ENCODE data around the gene SURF4.

DNA sequence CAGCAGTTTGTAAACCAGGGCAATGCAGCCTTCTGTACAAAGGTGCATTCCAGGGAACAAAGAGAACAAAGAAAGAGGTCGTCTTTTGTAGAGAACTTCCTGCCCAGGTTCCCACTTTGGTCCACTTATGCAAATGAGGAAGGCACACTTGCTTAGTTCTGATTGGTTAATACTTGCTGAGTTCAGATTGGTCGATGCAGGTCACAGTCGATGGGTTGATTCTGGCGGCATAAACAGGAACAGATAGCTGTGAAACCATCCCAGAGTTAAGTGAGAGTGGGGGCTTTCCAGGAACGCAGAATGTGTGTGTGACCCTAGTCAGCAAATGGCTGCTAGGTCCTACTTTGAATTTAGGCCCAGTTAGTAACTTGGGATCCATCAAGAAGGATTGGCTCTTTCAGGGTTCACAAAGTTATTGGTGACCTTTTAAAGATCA is 44.5 kb upstream of the SURF4 start:
- TF ChIP-seq MAX (IDR thresholded peaks at IDR 0.05) (no peak), TAF1 (IDR thresholded peaks at IDR 0.05; ENCODE audit: low read depth) (no peak), TCF12 (IDR thresholded peaks at IDR 0.05; ENCODE audit: low read depth) (no peak)

All from Ishikawa (cell line).